ENCODE results near the gene OR2J2. TPM values are rescaled to one million over a fixed set of nuclear protein-coding genes. Genes with fewer than 3 reads are reported as not detected.
"Not testable (repeated sequence)": the region's sequence is repeated elsewhere in the genome, so short reads cannot be mapped to it uniquely, and the experiment has no call there.

Gene OR2J2
- total and polyA plus RNA-seq, 12 donors, result not detected

DNA sequence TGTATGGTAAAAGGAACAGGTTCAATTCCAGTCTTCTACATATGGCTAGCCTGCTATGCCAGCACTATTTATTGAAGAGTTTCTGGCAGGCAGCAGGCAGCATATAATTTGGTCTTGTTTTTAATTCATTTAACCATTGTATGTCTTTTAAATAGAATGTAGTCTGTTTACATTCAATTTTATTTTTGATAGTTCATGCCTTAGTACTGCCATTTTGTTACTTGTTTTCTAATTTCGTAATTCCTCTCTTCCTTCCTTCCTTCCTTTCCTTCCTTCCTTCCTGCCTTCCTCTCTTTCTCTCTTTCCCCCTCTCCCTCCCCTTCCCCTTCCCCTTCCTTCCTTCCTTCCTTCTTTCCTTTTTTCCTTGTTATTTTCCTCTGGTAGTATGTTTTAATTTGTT lies 17.6 kb upstream of the OR2J2 start:
- H3K4me1 ChIP-seq (replicated peaks in 1 of 2), result no peaks in the 10 kb centered on the region
- no peaks in the 10 kb centered on the region for H3K27me3 ChIP-seq
- DNase-seq, result no peak
- no peak overlapping the region for H3K4me3 ChIP-seq
- intact Hi-C loops (cut with DNase I), result no loop called here
- no peak for TF ChIP-seq POLR2A (IDR thresholded peaks at IDR 0.05)
- TF ChIP-seq, protein P1, sequence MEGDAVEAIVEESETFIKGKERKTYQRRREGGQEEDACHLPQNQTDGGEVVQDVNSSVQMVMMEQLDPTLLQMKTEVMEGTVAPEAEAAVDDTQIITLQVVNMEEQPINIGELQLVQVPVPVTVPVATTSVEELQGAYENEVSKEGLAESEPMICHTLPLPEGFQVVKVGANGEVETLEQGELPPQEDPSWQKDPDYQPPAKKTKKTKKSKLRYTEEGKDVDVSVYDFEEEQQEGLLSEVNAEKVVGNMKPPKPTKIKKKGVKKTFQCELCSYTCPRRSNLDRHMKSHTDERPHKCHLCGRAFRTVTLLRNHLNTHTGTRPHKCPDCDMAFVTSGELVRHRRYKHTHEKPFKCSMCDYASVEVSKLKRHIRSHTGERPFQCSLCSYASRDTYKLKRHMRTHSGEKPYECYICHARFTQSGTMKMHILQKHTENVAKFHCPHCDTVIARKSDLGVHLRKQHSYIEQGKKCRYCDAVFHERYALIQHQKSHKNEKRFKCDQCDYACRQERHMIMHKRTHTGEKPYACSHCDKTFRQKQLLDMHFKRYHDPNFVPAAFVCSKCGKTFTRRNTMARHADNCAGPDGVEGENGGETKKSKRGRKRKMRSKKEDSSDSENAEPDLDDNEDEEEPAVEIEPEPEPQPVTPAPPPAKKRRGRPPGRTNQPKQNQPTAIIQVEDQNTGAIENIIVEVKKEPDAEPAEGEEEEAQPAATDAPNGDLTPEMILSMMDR (IDR thresholded peaks at IDR 0.05), result no peak
- 68 to 79% (median 74%) methylated on average over 1 of the region's 1 CpG for WGBS, 4 donors
- H3K36me3 ChIP-seq (replicated peaks in 1 of 2), result no peaks in the 10 kb centered on the region
- no peak overlapping the region for H3K27ac ChIP-seq
- no peaks in the 10 kb centered on the region for H3K9me3 ChIP-seq (replicated peaks in 1 of 3)

DNA sequence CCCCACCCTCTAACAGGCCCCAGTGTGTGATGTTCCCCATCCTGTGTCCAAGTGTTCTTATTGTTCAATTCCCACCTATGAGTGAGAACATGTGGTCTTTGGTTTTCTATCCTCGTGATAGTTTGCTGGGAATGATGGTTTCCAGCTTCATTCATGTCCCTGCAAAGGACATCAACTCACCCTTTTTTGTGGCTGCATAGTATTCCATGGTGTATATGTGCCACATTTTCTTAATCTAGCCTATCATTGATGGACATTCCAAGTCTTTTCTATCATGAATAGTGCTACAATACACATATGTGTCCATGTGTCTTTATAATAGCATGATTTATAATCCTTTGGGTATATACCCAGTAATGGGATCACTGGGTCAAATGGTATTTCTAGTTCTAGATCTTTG lies 15.5 kb upstream of the OR2J2 start:
- DNase-seq; H3K36me3 ChIP-seq (replicated peaks in 1 of 2); H3K27me3 ChIP-seq; H3K4me3 ChIP-seq; H3K4me1 ChIP-seq (replicated peaks in 1 of 2); H3K27ac ChIP-seq; intact Hi-C loops (cut with DNase I); H3K9me3 ChIP-seq (replicated peaks in 1 of 3): not testable (repeated sequence)
- 39 to 67% (median 52%) methylated on average over 1 of the region's 1 CpG for WGBS, 4 donors

DNA sequence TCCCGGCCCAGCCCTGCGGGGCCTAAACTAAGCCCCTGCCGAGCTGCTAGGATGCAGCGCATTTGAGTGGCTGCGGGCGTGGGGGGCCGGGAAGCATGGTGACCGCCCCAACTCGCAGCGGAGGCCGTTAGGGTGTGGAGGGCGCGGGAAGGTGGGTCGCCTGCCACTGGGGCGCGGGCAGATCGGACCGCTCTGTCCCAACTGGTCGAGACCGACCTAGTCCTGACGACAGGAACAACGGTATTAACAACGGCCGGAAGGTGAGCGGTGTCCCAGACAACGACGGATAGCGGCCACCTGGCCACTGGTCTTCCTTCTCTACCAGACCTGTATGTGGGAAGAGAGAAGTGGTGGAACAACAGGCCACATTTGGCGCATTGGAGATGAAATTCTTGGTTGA lies 10.8 kb upstream of the OR2J2 start:
- DNase-seq; H3K36me3 ChIP-seq (replicated peaks in 1 of 2); H3K9me3 ChIP-seq (replicated peaks in 1 of 3); H3K27me3 ChIP-seq; H3K4me3 ChIP-seq; H3K27ac ChIP-seq; intact Hi-C loops (cut with DNase I); H3K4me1 ChIP-seq (replicated peaks in 1 of 2): not testable (repeated sequence)
- 81 to 97% (median 90%) methylated on average over 8 to 23 of the region's 29 CpGs for WGBS, 4 donors

DNA sequence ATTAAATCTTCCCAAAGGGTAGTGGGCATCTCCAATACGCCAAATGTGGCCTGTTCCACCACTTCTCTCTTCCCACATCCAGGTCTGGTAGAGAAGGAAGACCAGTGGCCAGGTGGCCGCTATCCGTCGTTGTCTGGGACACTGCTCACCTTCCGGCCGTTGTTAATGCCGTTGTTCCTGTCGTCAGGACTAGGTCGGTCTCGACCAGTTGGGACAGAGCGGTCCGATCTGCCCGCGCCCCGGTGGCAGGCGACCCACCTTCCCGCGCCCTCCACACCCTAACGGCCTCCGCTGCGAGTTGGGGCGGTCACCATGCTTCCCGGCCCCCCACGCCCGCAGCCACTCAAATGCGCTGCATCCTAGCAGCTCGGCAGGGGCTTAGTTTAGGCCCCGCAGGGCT lies 5.1 kb upstream of the OR2J2 start:
- H3K36me3 ChIP-seq (replicated peaks in 1 of 2); H3K27ac ChIP-seq; DNase-seq; H3K27me3 ChIP-seq; H3K4me1 ChIP-seq (replicated peaks in 1 of 2); H3K9me3 ChIP-seq (replicated peaks in 1 of 3); H3K4me3 ChIP-seq; intact Hi-C loops (cut with DNase I): not testable (repeated sequence)
- 87 to 96% (median 92%) methylated on average over 7 to 23 of the region's 28 CpGs for WGBS, 4 donors

DNA sequence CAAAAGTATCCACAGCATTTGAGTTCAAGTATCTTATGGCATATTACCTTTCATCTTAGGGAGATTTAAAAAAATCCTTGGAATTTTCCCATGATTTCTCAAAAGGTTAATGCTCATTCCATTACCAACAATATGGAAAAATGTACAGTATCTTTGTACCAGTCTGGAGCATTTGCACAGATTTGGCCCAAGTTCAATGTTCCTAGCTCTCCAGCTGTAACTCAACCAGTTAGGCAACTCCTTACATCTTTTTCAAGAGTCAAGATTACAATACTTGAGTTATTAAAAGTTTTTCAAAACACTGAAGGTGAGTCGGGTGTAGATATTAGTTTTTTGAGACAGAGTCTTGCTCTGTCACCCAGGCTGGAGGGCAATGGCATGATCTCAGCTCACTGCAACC lies 1.0 kb downstream of the OR2J2 start:
- TF ChIP-seq, protein P1 (IDR thresholded peaks at IDR 0.05), result no peak
- TF ChIP-seq POLR2A (IDR thresholded peaks at IDR 0.05), result no peak
- intact Hi-C loops (cut with DNase I), result no loop called here
- Histone ChIP-seq H3K4me3 (no peak overlapping the region), H3K4me1 (replicated peaks in 1 of 2) (no peaks in the 10 kb centered on the region), H3K9me3 (replicated peaks in 1 of 3) (no peaks in the 10 kb centered on the region), H3K36me3 (replicated peaks in 1 of 2) (no peaks in the 10 kb centered on the region), H3K27ac (no peak overlapping the region), H3K27me3 (no peaks in the 10 kb centered on the region)
- no peak for DNase-seq
- 68 to 78% (median 73%) methylated on average over 1 of the region's 1 CpG for WGBS, 4 donors

DNA sequence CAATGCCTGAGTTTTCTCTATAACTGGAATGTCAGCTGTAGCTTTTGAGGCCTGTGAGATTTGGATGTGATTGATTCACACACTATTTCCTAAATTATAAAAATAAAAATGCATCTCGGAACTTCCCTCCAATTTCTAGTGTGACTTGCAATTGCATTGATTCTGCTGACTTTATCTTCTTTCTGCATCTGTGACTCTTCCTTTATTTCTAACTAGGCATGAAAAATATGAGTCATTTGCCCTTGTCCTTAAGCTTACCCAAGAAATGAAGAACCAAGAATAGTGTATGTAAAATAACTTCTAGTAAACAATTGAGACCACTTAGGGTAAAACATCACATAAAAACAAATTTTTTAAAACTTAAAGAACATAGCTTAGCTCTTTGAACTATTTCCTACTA lies 12.9 kb downstream of the OR2J2 start:
- TF ChIP-seq POLR2A (IDR thresholded peaks at IDR 0.05), result no peak
- TF ChIP-seq, protein P1 (IDR thresholded peaks at IDR 0.05), result no peak
- Histone ChIP-seq H3K4me1 (replicated peaks in 1 of 2) (no peaks in the 10 kb centered on the region), H3K9me3 (replicated peaks in 1 of 3) (no peaks in the 10 kb centered on the region), H3K27me3 (no peaks in the 10 kb centered on the region), H3K4me3 (no peak overlapping the region), H3K36me3 (replicated peaks in 1 of 2) (no peaks in the 10 kb centered on the region), H3K27ac (no peak overlapping the region)
- WGBS, 4 donors, result 27 to 44% (median 29%) methylated on average over 1 of the region's 1 CpG
- DNase-seq, result no peak
- intact Hi-C loops (cut with DNase I), result no loop called here

DNA sequence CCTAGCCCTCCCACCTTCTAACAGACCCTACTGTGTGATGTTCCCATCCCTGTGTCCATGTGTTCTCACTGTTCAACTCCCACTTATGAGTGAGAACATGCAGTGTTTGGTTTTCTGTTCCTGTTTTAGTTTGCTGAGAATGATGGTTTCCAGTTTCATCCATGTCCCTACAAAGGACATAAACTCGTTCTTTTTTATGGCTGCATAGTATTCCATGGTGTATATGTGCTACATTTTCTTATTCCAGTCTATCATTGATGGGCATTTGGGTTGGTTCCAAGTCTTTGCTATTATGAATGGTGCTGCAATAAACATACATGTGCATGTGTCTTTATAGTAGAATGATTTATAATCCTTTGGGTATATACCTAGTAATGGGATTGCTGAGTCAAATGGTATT lies 18.0 kb downstream of the OR2J2 start:
- H3K4me1 ChIP-seq (replicated peaks in 1 of 2); intact Hi-C loops (cut with DNase I); DNase-seq; H3K27me3 ChIP-seq; H3K27ac ChIP-seq; H3K4me3 ChIP-seq; H3K36me3 ChIP-seq (replicated peaks in 1 of 2); H3K9me3 ChIP-seq (replicated peaks in 1 of 3): not testable (repeated sequence)
- 39 to 71% (median 50%) methylated on average over 1 of the region's 1 CpG for WGBS, 4 donors

All from adrenal gland (tissue), 12 donors.